HEK293T (cell line): Measurements from ENCODE around the gene IRF3.

ENCODE experiments used
- BHLHE40 ChIP-seq: fragments of 450-650 bp; IDR thresholded peaks from 2 replicates; pipeline ENCODE4 v1.6.1; 2016; ENCODE audit warnings: mild to moderate bottlenecking, moderate library complexity, borderline replicate concordance
- ELF4 ChIP-seq: fragments of 450-650 bp; IDR thresholded peaks from 2 replicates; pipeline ENCODE4 v1.6.1; 2017; ENCODE audit warnings: antibody characterized with exemption
- FOXA1 ChIP-seq: fragments of 450-650 bp; IDR thresholded peaks from 2 replicates; pipeline ENCODE4 v1.6.1; 2016; ENCODE audit warnings: mild to moderate bottlenecking
- FOXK2 ChIP-seq: fragments of 450-650 bp; IDR thresholded peaks from 2 replicates; pipeline ENCODE4 v1.6.1; 2016; ENCODE audit warnings: mild to moderate bottlenecking
- HDGF ChIP-seq: fragments of 450-650 bp; IDR thresholded peaks from 2 replicates; pipeline ENCODE4 v1.6.1; 2017; ENCODE audit warnings: antibody characterized with exemption, borderline replicate concordance
- SP1 ChIP-seq: fragments of 450-650 bp; IDR thresholded peaks from 2 replicates; pipeline ENCODE4 v1.6.1; 2017
- SUZ12 ChIP-seq: fragments of 450-650 bp; IDR thresholded peaks from 2 replicates; pipeline ENCODE4 v1.6.1; 2016; ENCODE audit warnings: mild to moderate bottlenecking
- ZNF384 ChIP-seq: fragments of 450-650 bp; IDR thresholded peaks from 2 replicates; pipeline ENCODE4 v1.6.1; 2016

DNA sequence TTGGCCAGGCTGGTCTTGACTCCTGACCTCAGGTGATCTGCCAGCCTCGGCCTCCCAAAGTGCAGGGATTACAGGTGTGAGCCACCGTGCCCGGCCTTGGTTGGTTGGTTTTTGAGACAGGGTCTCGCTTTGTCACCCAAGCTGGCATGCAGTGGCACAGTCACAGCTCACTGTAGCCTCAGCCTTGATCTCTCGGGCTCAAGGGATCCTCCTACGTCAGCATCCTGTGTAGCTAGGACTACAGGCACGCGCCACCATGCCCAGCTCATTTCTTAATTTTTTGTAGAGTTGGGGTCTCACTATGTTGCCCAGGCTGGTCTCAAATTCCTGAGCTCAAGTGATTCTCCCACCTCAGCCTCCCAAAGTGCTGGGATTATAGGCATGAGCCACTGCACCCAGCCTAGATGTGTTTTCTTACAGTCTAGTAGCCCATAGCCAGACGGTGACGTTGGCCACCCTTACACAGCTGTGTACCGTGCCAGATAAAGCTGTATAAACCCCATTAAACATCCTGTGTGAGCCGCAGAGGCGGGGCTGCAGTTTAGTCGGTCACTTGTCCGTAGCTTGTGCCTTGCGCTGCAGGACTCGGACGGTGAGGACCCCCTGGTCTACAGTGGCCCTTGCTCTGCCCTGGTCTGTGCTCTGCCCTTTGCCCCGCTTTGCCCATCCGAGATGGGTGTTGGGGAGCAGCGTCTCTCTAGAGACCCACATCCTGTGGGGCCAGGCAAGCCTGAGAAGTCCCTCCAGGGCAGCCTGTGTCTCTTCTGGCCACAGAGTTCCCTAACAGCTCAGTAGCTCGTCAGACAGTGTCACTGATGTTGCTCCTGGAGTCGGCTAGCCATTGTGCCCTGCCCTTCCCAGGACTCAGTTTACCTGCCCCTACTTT lies 9.8 kb downstream of the IRF3 start:
- TF ChIP-seq ZNF384, result no peak
- no peak for TF ChIP-seq FOXK2
- no peak for TF ChIP-seq BHLHE40
- no peak for TF ChIP-seq SP1
- TF ChIP-seq ELF4, result no peak
- no peak for TF ChIP-seq FOXA1
- TF ChIP-seq SUZ12, result no peak
- no peak for TF ChIP-seq HDGF
